HepG2 (cell line): Measurements from ENCODE around the gene BMAL1. TPM values are rescaled to one million over a fixed set of nuclear protein-coding genes. Genes with fewer than 3 reads are reported as not detected.
"Not testable (repeated sequence)": the region's sequence is repeated elsewhere in the genome, so short reads cannot be mapped to it uniquely, and the experiment has no call there.

Experiments used
- ATAC-seq: fragments of 200-7000 bp; cut with Tn5 transposase; 3 replicates; pipeline ENCODE4 v1.9.1; 2020; ENCODE audit warnings: mild to moderate bottlenecking, moderate library complexity
- BruUV-seq: library from RNA; stranded (reverse); fragments of 400-500 nt; replicated peaks from 2 replicates; lab custom pipeline; 2021; lab: Mats Ljungman, UMichigan
- CTCF ChIA-PET: fragments of 300-600 bp; formaldehyde crosslinking; extraction: SDS; loops from one replicate; lab custom pipeline; 2021; ENCODE audit warnings: low total read pairs, inconsistent platforms, low intra/inter-chr PET ratio; lab: Yijun Ruan, JAX
- POLR2A ChIA-PET: fragments of 350-600 bp; sonication (Branson Sonifier 250); formaldehyde crosslinking; loops from one replicate; lab custom pipeline; 2020; ENCODE audit warnings: antibody characterized with exemption, inconsistent platforms; lab: Yijun Ruan, JAX
- DNase-seq: peaks from one replicate; pipeline ENCODE4 v3.0.0-alpha.2; 2015; ENCODE audit warnings: low spot score
- FAIRE-seq: peaks from 3 replicates; lab custom pipeline; 2011; peaks lifted over from hg19 to GRCh38; lab: Jason Lieb, UNC
- H2AFZ ChIP-seq: one replicate; pipeline ENCODE4 v1.6.1; 2011; ENCODE audit warnings: low read length, inconsistent platforms
- H3K27ac ChIP-seq: fragments of 300-600 bp; 3 replicates; pipeline ENCODE4 v1.8.0; 2011; ENCODE audit warnings: mixed run types, mild to moderate bottlenecking, mixed read lengths, low read length, inconsistent platforms; ENCODE audit not compliant: insufficient read depth; ENCODE audit errors: extremely low read length
- H3K27me3 ChIP-seq, 2 experiments: fragments of 200-600 bp in 1 of 2; 2 replicates in 1 of 2; 3 replicates in 1 of 2; pipeline versions ENCODE4 v1.6.0 to v1.8.0; 2011; ENCODE audit warnings: low read length in 2 of 2, mild to moderate bottlenecking in 2 of 2, moderate library complexity in 2 of 2, inconsistent platforms in 1 of 2; ENCODE audit not compliant: insufficient read depth in 2 of 2, control insufficient read depth in 1 of 2
- H3K36me3 ChIP-seq, 2 experiments: fragments of 200-600 bp in 1 of 2; replicated peaks in 1 of 2; 2 replicates in 1 of 2; 3 replicates in 1 of 2; pipeline versions ENCODE4 v1.5.1 to v1.8.0; 2011; ENCODE audit warnings: low read length in 2 of 2, inconsistent platforms in 1 of 2; ENCODE audit not compliant: insufficient read depth in 2 of 2, control insufficient read depth in 1 of 2
- H3K4me1 ChIP-seq: 2 replicates; pipeline ENCODE4 v1.5.1; 2012; ENCODE audit warnings: low read length, inconsistent platforms; ENCODE audit not compliant: insufficient read depth
- H3K4me2 ChIP-seq: 2 replicates; pipeline ENCODE4 v1.6.0; 2011; ENCODE audit warnings: low read depth, low read length, inconsistent platforms
- H3K4me3 ChIP-seq, 3 experiments: fragments of 200-600 bp in 1 of 3; sonication (generic), shearing (Covaris generic) in 1 of 3; replicated peaks in 1 of 3; 2 replicates each; pipeline ENCODE4 v1.5.1; 2011 to 2016; ENCODE audit warnings: low read length in 3 of 3, inconsistent platforms in 2 of 3, low read depth in 2 of 3, mild to moderate bottlenecking in 2 of 3, control low read depth in 1 of 3, mixed read lengths in 1 of 3; ENCODE audit not compliant: insufficient read depth in 1 of 3
- H3K79me2 ChIP-seq: one replicate; pipeline ENCODE4 v1.6.1; 2011; ENCODE audit warnings: low read length, inconsistent platforms; ENCODE audit not compliant: insufficient read depth
- H3K9ac ChIP-seq: 2 replicates; pipeline ENCODE4 v1.6.0; 2011; ENCODE audit warnings: mild to moderate bottlenecking, low read depth, low read length, inconsistent platforms; ENCODE audit not compliant: insufficient read depth
- H3K9me3 ChIP-seq: 2 replicates; pipeline ENCODE4 v1.5.1; 2012; ENCODE audit warnings: mild to moderate bottlenecking, low read length
- H4K20me1 ChIP-seq: 2 replicates; pipeline ENCODE4 v1.6.0; 2011; ENCODE audit warnings: inconsistent platforms, mild to moderate bottlenecking, low read length, moderate library complexity; ENCODE audit not compliant: insufficient read depth
- ARID2 ChIP-seq: sonication (generic); formaldehyde crosslinking; IDR thresholded peaks from 2 replicates; pipeline ENCODE4 v1.8.1; 2022; ENCODE audit warnings: mild to moderate bottlenecking, missing genetic modification reagents, borderline replicate concordance
- SIX4 ChIP-seq: sonication (generic); formaldehyde crosslinking; IDR thresholded peaks from 2 replicates; pipeline ENCODE4 v1.4.0; 2020; ENCODE audit warnings: missing genetic modification reagents
- SNAPC4 ChIP-seq: sonication (generic); formaldehyde crosslinking; IDR thresholded peaks from 2 replicates; pipeline ENCODE4 v1.4.0; 2020; ENCODE audit warnings: mild to moderate bottlenecking, missing genetic modification reagents
- ZFP36L1 ChIP-seq: sonication (generic); formaldehyde crosslinking; IDR thresholded peaks from 2 replicates; pipeline ENCODE4 v1.8.0; 2022; ENCODE audit warnings: mild to moderate bottlenecking, missing genetic modification reagents, moderate library complexity
- ZNF441 ChIP-seq: sonication (generic); formaldehyde crosslinking; IDR thresholded peaks from 2 replicates; pipeline ENCODE4 v1.7.0; 2021; ENCODE audit warnings: missing genetic modification reagents, borderline replicate concordance
- ZSCAN22 ChIP-seq: sonication (generic); formaldehyde crosslinking; IDR thresholded peaks from 2 replicates; pipeline ENCODE4 v1.4.0; 2020; ENCODE audit warnings: mild to moderate bottlenecking, missing genetic modification reagents
- ZSCAN29 ChIP-seq: sonication (generic); formaldehyde crosslinking; conservative IDR thresholded peaks from 2 replicates; pipeline ENCODE4 v1.4.0; 2020; ENCODE audit warnings: mild to moderate bottlenecking, missing genetic modification reagents
- WGBS: methylation state at CpG from one replicate; pipeline ENCODE4 v1.1.6; 2017; ENCODE audit warnings: low lambda C conversion rate; 5-methylcytosine and 5-hydroxymethylcytosine counted together
- in situ Hi-C: cut with HindIII; loops from 2 replicates; pipeline ENCODE4 v1.10.0; 2017; ENCODE audit warnings: low pct_unique_long_range_greater_than_20kb; ENCODE audit not compliant: extremely low pct_ligation_motif_present
- intact Hi-C: fragments of 100-400 bp; cut with micrococcal nuclease; formaldehyde crosslinking; loops from one replicate; pipeline ENCODE4 v1.10.0; 2022; ENCODE audit not compliant: unreplicated experiment
- polyA plus RNA-seq, 8 experiments: library from polyadenylated mRNA; depleted of rRNA in 3 of 8; stranded (reverse) in 7 of 8; unstranded in 1 of 8; fragments of >200 nt; fragmentation: Illumina TruSeq in 4 of 8; extraction: Trizol in 4 of 8; gene quantifications; 2 replicates each; pipeline versions ENCODE4 v1.2.1 to v1.2.3, GENCODE V29; 2011 to 2016; ENCODE audit warnings: low read depth in 4 of 8, missing spikeins in 1 of 8, mixed read lengths in 1 of 8; ENCODE audit not compliant: insufficient read depth in 1 of 8
- total RNA-seq, 5 experiments: library from RNA; depleted of rRNA; stranded (reverse); fragments of >200 nt; fragmentation: Illumina TruSeq; extraction: Trizol; gene quantifications; 2 replicates each; pipeline ENCODE4 v1.2.3, GENCODE V29; 2016; ENCODE audit warnings: low read depth in 1 of 5
- TF ChIP-seq, protein P1 (sequence below), 2 experiments: sonication (generic) in 1 of 2; formaldehyde crosslinking in 1 of 2; IDR thresholded peaks; 2 replicates each; pipeline versions ENCODE4 v1.5.1 to v1.6.1; 2011 to 2020; ENCODE audit warnings: borderline replicate concordance in 1 of 2, low read depth in 1 of 2, low read length in 1 of 2, mild to moderate bottlenecking in 1 of 2, missing genetic modification reagents in 1 of 2, moderate library complexity in 1 of 2

BMAL1 gene
- total and polyA plus RNA-seq, 2 of the 13 experiments (the other 11 are each of a cell fraction or from before 2014, with no cell fraction given), result 4.5 to 4.8 TPM

DNA sequence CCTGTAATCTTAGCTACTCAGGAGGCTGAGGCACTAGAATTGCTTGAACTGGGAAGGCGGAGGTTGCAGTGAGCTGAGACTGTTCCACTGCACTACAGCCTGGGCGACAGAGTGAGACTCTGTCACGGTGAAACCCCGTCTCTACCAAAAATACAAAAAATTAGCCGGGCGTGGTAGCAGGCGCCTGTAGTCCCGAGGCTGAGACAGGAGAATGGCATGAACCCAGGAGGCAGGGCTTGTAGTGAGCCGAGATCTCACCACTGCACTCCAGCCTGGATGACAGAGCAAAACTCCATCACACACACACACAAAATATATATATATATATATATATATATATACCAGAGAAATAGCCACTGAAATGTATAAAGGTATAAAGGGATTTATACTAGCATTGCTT is 19.5 kb upstream of the BMAL1 start:
- FAIRE-seq, CTCF ChIA-PET: not testable (repeated sequence)
- WGBS, result 67% methylated on average over 9 of the region's 9 CpGs

DNA sequence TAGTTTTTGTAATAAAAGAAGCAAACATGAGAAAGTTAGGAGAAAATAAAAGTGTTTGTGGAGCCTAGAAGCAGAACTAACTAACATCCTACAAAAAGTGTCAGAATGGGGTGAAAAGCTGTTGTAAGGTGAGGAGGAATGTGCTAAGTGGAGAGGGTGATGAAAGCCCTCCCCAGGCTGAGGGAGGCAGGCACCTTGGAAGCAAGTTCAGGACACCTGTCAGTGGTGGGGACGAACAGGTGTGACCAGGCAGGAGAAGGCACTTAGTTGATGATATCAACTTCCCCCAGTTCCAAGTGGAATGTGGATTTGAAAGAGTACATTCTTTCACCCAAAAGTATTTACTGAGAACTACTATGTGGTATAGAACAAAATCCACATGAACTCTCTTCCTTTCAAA is 18.7 kb upstream of the BMAL1 start:
- ChIA-PET POLR2A (no interaction called here), CTCF (no interaction called here)
- Histone ChIP-seq H2AFZ (no peak overlapping the region), H4K20me1 (no peaks in the 10 kb centered on the region), H3K79me2 (no peaks in the 10 kb centered on the region), H3K9ac (no peak overlapping the region), H3K27me3 (peaks cover 0 to 16% of the 10 kb centered on the region in 2 experiments; a peak in 3 of 5 replicates), H3K4me3 (no peak overlapping the region), H3K4me1 (peaks cover 10% of the 10 kb centered on the region; the same call in 1 of the 2 replicates), H3K36me3 (no peaks in the 10 kb centered on the region), H3K4me2 (no peak overlapping the region), H3K9me3 (no peaks in the 10 kb centered on the region), H3K27ac (no peak overlapping the region)
- ATAC-seq, result no peak
- DNase-seq, result no peak
- no TSS peak for BruUV-seq
- WGBS, result 0% methylated on average over 1 of the region's 1 CpG
- intact Hi-C loops, result no loop called here
- in situ Hi-C loops, result no loop called here
- no peak for FAIRE-seq
- TF ChIP-seq ARID2, result no peak
- TF ChIP-seq, protein P1, sequence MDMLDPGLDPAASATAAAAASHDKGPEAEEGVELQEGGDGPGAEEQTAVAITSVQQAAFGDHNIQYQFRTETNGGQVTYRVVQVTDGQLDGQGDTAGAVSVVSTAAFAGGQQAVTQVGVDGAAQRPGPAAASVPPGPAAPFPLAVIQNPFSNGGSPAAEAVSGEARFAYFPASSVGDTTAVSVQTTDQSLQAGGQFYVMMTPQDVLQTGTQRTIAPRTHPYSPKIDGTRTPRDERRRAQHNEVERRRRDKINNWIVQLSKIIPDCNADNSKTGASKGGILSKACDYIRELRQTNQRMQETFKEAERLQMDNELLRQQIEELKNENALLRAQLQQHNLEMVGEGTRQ (IDR thresholded peaks at IDR 0.05; ENCODE audit: low read depth, low read length), result no peak
- TF ChIP-seq, protein P1 (CRISPR knock-in tag; IDR thresholded peaks at IDR 0.05; ENCODE audit: borderline replicate concordance), result no peak
- TF ChIP-seq SNAPC4 (CRISPR knock-in tag), result no peak
- no peak for TF ChIP-seq ZSCAN22 (CRISPR knock-in tag)
- TF ChIP-seq ZNF441, result no peak
- TF ChIP-seq ZSCAN29, result no peak
- no peak for TF ChIP-seq SIX4 (CRISPR knock-in tag)
- no peak for TF ChIP-seq ZFP36L1 (CRISPR knock-in tag)

More for the DNA sequence above, 19.5 kb upstream of the BMAL1 start:
- H3K27ac ChIP-seq, in situ Hi-C loops, H3K4me2 ChIP-seq, intact Hi-C loops, H3K79me2 ChIP-seq, H3K4me3 ChIP-seq, H3K9ac ChIP-seq, ATAC-seq, BruUV-seq, H3K9me3 ChIP-seq, H2AFZ ChIP-seq, DNase-seq, H4K20me1 ChIP-seq, POLR2A ChIA-PET, H3K36me3 ChIP-seq: not testable (repeated sequence)
- Histone ChIP-seq H3K4me1 (peaks cover 10% of the 10 kb centered on the region; the same call in 1 of the 2 replicates), H3K27me3 (peaks cover 0 to 13% of the 10 kb centered on the region in 2 experiments; a peak in 3 of 5 replicates)
